Osteoblast (primary cell): ENCODE measurements around the gene UMPS. TPM values are rescaled to one million over a fixed set of nuclear protein-coding genes. Genes with fewer than 3 reads are reported as not detected.

Experiments used
- DNase-seq: peaks from one replicate; pipeline ENCODE4 v3.0.0; 2011; ENCODE audit warnings: low spot score, mixed read lengths; ENCODE audit not compliant: insufficient read length; ENCODE audit errors: missing footprints
- H2AFZ ChIP-seq: 2 replicates; pipeline ENCODE4 v1.6.0; 2011; ENCODE audit warnings: mild to moderate bottlenecking, low read length
- H3K27ac ChIP-seq: 2 replicates; pipeline ENCODE4 v1.5.1; 2011; ENCODE audit warnings: mild to moderate bottlenecking, low read depth, low read length, moderate library complexity
- H3K27me3 ChIP-seq: 2 replicates; pipeline ENCODE4 v1.6.0; 2012; ENCODE audit warnings: mild to moderate bottlenecking, control low read depth, inconsistent platforms, low read length, moderate library complexity; ENCODE audit not compliant: insufficient read depth
- H3K36me3 ChIP-seq: 2 replicates; pipeline ENCODE4 v1.5.1; 2011; ENCODE audit warnings: mild to moderate bottlenecking, low read length, control low read depth, moderate library complexity; ENCODE audit not compliant: insufficient read depth
- H3K4me1 ChIP-seq: 2 replicates; pipeline ENCODE4 v1.5.1; 2011; ENCODE audit warnings: mild to moderate bottlenecking, low read length, control low read depth, moderate library complexity; ENCODE audit not compliant: insufficient read depth
- H3K4me2 ChIP-seq: 2 replicates; pipeline ENCODE4 v1.6.0; 2011; ENCODE audit warnings: mild to moderate bottlenecking, low read length; ENCODE audit not compliant: insufficient read depth
- H3K4me3 ChIP-seq: fragments of 200-600 bp; sonication (generic); 3 replicates; pipeline ENCODE4 v1.5.1; 2012; ENCODE audit warnings: mild to moderate bottlenecking, low read length, inconsistent platforms; ENCODE audit not compliant: insufficient read depth
- H3K79me2 ChIP-seq: 2 replicates; pipeline ENCODE4 v1.6.0; 2012; ENCODE audit warnings: mild to moderate bottlenecking, low read length, control low read depth, inconsistent platforms; ENCODE audit not compliant: insufficient read depth
- H3K9me3 ChIP-seq: 2 replicates; pipeline ENCODE4 v1.5.1; 2011; ENCODE audit warnings: low read depth, low read length, control low read depth
- H4K20me1 ChIP-seq: 2 replicates; pipeline ENCODE4 v1.6.0; 2012; ENCODE audit warnings: mild to moderate bottlenecking, low read length, control low read depth; ENCODE audit not compliant: insufficient read depth
- CTCF ChIP-seq: IDR thresholded peaks from 2 replicates; pipeline ENCODE4 v1.5.1; 2011; ENCODE audit warnings: mild to moderate bottlenecking, low read depth, low read length, moderate library complexity; ENCODE audit errors: extremely low read depth
- total RNA-seq: library from RNA; depleted of rRNA; stranded (reverse); fragments of >200 nt; gene quantifications from 2 replicates; pipeline ENCODE4 v1.2.3, GENCODE V29; 2012

Gene UMPS
- total RNA-seq, 1 donor = 19.5 TPM

GRCh38 chr3:124771083-124771445, 40.8 kb downstream of the UMPS start:
- Histone ChIP-seq H3K27me3 (no peaks in the 10 kb centered on the region), H3K9me3 (no peaks in the 10 kb centered on the region), H3K4me3 (no peak overlapping the region), H3K36me3 (peaks cover 34% of the 10 kb centered on the region), H3K4me2 (no peak overlapping the region), H3K4me1 (peaks cover 26% of the 10 kb centered on the region), H4K20me1 (peaks cover 2% of the 10 kb centered on the region), H3K79me2 (peaks cover 16% of the 10 kb centered on the region), H2AFZ (no peak overlapping the region), H3K27ac (no peak overlapping the region)
- DNase-seq = no peak
- TF ChIP-seq CTCF = no peak

DNA sequence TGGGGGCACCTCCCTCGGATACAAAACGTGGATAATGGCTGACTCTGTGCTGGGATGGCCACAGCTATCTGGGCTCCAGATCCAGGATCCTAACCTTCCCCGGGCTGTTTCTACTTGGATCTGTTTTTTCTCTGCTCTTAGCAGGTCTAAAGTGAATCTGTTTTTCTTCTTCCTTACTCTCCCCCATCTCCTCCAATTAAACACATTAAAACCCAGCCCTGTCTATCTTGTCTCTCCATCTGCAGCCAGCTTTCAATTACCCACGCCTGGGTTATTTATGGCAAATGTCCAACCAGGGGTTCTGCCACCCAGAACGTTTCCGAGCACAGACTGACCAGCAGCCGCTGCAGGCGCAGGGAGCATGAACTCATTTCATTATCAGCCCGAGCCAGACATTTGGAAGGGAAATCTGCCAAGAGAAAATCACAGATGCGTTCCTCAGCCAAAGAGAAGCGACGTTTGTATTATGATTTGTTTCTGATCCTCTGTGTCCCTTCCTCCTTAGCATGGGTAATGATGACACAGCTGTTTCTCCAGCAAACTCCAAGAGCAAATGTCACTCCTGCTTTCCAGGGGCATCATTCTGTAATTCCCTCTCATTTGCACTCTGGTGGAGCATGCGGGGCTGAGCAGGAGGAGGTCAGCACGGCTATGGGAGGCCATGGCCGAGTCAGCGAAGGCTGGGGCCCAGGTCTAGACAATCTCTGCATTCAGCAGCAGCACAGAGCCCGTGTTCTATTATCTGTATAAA, 42.0 kb downstream of the UMPS start:
- peaks cover 28% of the 10 kb centered on the region for H3K79me2 ChIP-seq
- peak overlapping the region; percentile 41 for H3K4me2 ChIP-seq
- H3K4me1 ChIP-seq = peaks cover 26% of the 10 kb centered on the region
- H3K27me3 ChIP-seq = no peaks in the 10 kb centered on the region
- peaks cover 28% of the 10 kb centered on the region for H3K36me3 ChIP-seq
- H3K4me3 ChIP-seq = no peak overlapping the region
- no peak for TF ChIP-seq CTCF
- H3K9me3 ChIP-seq = no peaks in the 10 kb centered on the region
- peak; percentile 86 for DNase-seq
- H4K20me1 ChIP-seq = peaks cover 2% of the 10 kb centered on the region
- H3K27ac ChIP-seq = peak overlapping the region; percentile 44
- no peak overlapping the region for H2AFZ ChIP-seq

- Histone ChIP-seq H3K4me3 (no peak overlapping the region), H2AFZ (no peak overlapping the region), H3K27me3 (no peaks in the 10 kb centered on the region), H3K4me1 (peaks cover 26% of the 10 kb centered on the region), H3K79me2 (peaks cover 42% of the 10 kb centered on the region), H4K20me1 (peaks cover 2% of the 10 kb centered on the region), H3K4me2 (no peak overlapping the region), H3K27ac (peak overlapping the region; percentile 72), H3K36me3 (peaks cover 27% of the 10 kb centered on the region), H3K9me3 (no peaks in the 10 kb centered on the region)
- no peak for TF ChIP-seq CTCF
- DNase-seq = no peak
Measured at GRCh38 chr3:124773351-124774326, 43.4 kb downstream of the UMPS start.

DNA sequence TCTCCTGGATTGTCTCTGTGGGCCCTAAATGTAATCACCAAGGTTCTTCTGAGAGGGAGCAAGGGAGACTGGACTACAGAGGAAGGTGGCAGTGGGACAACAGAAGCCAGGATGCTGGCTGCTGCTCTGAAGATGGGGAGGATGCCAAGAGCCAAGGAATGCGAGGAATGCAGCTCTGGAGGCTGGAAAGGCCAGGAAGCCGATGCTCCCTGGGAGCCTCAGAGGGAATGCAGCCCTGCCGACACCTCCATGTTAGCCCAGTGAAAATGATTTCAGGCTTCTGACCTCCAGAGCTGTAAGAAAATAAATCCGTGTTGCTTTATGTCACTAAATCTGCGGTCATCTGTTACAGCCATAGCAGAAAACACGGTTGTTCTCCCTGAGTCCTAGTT, 44.1 kb downstream of the UMPS start:
- no peak overlapping the region for H2AFZ ChIP-seq
- peak overlapping the region; percentile 9 for H3K4me3 ChIP-seq
- no peak for TF ChIP-seq CTCF

More for the DNA sequence above, 44.1 kb downstream of the UMPS start:
- Histone ChIP-seq H4K20me1 (no peaks in the 10 kb centered on the region), H3K27me3 (no peaks in the 10 kb centered on the region), H3K4me1 (peaks cover 26% of the 10 kb centered on the region), H3K79me2 (peaks cover 49% of the 10 kb centered on the region), H3K4me2 (peak overlapping the region; percentile 43), H3K27ac (peak overlapping the region; percentile 72), H3K9me3 (no peaks in the 10 kb centered on the region), H3K36me3 (peaks cover 20% of the 10 kb centered on the region)
- peak; percentile 92 for DNase-seq
